HG03521 (cell line): Measurements from ENCODE around the gene PI16.
A peak's percentile ranks its signal among the peaks of the same experiment; 100 is the strongest.

Experiments
- ATAC-seq: cut with Tn5 transposase; IDR thresholded peaks from one replicate; pipeline ENCODE4 v1.9.1; 2021; ENCODE audit warnings: mild to moderate bottlenecking, moderate library complexity; ENCODE audit not compliant: unreplicated experiment

Gene PI16, protein sequence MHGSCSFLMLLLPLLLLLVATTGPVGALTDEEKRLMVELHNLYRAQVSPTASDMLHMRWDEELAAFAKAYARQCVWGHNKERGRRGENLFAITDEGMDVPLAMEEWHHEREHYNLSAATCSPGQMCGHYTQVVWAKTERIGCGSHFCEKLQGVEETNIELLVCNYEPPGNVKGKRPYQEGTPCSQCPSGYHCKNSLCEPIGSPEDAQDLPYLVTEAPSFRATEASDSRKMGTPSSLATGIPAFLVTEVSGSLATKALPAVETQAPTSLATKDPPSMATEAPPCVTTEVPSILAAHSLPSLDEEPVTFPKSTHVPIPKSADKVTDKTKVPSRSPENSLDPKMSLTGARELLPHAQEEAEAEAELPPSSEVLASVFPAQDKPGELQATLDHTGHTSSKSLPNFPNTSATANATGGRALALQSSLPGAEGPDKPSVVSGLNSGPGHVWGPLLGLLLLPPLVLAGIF

DNA sequence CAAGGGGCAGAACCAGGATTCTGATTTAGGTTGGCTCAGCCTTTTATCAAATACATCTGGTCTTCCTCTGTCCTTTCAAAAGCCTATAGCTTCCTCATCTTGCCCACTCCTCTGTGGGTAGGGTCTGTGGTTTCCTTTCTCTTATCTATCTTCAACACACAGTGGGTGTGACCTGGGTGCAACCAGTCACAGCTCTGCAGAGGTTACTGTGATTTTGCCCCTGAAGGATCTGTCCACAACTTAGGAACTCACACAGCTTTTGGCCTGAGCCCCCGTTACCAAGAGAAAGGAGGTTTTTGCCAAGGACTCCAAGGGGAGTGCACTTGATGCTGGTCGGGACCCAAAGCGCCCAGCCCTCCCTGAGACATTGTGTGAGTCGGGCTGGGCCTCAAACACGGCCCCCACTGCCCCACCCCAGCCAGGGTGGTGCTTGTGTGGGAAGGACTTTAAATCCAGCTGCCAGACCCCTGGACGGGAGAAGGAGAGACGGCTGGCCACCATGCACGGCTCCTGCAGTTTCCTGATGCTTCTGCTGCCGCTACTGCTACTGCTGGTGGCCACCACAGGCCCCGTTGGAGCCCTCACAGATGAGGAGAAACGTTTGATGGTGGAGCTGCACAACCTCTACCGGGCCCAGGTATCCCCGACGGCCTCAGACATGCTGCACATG, at the start of gene PI16:
Gene PI16 (plus strand): TSS at position 477 of the 670 bp plus-strand sequence. CDS start 23 bp downstream, at position 500.
- ATAC-seq, result no peak

DNA sequence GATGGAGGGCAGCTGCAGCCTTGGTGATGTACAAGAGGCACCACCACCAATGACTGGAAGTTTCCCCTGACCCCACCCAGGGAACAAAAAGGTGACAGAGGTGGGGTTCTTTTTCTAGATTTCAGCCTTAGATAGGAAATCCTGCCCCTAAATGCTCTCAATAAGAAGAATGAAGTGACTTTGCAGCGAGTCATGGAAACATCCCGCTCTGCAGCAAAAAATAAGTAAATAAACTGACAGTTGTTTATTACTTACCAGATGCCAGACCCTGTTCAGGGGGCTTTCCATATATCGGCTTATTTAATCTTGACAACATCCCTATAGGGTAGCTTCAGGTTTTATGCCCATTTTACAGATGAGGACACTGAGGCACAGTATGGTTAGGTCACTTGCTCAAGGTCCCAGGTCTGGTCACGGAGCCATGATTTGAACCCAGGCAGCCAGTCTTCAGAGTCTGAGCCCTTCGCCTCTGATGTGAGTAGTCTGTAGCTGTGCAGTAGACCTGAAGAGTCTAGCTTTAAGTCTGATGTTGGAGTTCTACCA, 49.6 kb upstream of the PI16 start:
- ATAC-seq, result no peak

DNA sequence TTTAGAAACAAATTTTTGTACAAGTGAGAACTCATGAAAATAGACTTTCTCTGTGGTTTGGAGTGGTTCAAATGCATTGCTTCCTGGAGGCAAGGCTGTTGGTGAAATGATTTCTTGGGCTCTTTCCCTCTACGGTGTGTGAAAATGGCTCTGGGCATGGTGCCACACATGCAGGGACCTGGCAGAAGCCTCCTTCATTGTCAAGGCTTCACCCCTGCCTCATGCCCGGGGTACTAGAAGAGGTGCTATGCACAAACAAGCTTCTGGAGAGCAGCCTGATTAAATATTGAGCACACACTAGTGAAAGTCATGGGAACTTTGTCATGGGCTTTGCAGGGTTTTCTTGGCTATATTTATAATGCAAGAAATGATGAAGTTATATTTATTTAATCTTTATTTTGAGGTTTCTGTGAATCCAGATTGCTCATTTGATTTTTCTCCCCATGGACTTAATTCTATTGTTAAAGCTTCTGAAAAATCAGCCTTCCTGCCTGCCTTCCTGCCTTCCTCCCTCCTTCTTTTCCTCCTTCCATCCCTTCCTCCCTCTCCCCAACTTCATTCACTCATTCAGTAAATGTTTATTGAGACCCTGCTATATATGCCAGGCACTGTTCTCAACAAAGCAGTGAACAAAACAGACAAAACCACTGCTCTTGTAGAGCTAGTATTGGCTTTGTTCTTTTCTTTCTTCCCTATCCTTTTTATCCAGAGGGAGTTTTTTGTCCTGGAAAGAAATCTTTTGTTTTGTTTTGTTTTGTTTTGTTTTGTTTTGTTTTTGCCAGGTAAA, 47.8 kb upstream of the PI16 start:
- ATAC-seq, result no peak

DNA sequence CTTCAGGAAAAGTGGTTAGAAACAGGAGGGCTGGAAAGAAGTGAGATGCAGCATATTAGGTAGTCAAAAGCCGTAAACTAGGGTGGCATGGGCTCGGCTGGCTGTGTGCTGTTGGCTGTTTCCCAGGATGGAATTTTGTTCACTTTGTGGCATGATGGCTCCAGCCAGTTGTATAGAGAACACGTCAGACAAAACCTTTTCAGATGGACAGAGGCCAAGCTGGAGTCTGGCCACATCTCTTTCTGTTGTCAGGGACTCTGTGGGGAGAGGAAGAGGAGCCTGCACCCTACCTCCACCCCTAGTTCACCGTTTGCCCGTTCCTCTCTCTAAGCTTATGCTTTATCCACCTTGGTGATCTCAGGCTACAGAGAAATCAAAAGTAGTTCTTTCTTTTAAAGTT, 46.8 kb upstream of the PI16 start:
- no peak for ATAC-seq

DNA sequence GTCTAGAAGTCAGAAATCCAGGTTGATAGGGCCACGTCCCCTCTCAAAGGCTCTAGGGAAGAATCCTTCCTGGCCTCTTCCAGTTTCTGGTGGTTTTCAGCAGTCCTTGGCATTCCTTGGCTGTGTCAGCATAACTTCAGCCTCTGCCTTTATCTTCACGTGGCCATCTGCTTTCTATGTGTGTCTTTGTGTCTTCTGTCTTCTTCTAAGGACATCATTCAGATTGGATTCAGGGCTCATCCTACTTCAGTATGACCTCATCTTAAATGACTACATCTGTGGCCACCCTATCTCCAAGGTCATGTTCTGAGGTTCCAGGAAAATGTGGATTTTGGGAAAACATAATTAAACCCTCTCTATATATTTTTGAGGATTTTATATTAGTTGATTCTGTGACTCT, 45.8 kb upstream of the PI16 start:
- ATAC-seq, result no peak

DNA sequence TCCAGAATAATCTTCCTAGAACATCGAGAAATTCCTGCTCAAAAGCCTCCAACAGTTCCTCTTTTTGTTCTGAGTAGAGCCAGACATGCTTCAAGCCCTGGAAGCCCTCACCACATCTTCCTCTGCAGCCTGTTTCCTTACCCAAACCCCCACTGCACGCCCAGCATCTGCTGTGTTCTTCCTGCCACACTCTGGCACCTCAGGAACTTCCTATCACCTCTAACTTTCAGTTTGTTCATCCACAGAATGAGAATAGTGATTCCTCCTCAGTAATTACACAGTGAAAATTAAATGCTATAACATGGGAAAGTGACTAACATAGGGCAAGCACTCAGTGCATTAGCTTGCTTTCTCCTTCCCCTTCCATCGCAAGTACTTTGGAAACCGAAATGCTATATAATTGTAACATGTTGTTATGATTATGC, 42.5 kb upstream of the PI16 start:
- no peak for ATAC-seq

DNA sequence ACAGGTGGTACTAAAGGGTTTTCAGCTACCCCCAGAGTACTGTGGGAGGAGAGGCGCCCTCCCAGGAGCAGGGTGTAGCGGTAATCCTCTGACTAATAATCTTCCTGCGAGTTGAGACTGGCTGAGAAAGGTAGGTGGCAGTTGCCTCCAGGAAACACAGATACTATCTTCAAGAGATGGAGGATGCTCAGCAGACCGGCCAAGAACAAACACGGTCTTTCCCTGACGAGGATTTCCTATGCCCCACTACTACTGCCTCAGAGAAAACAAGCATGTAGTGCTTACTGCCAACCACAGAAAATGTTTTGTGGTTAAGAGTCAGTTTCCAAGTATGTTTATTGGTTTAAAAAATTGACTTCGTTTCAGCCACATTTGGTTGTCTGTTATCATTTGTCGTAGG, 42.0 kb upstream of the PI16 start:
- ATAC-seq, result peak; percentile 87

DNA sequence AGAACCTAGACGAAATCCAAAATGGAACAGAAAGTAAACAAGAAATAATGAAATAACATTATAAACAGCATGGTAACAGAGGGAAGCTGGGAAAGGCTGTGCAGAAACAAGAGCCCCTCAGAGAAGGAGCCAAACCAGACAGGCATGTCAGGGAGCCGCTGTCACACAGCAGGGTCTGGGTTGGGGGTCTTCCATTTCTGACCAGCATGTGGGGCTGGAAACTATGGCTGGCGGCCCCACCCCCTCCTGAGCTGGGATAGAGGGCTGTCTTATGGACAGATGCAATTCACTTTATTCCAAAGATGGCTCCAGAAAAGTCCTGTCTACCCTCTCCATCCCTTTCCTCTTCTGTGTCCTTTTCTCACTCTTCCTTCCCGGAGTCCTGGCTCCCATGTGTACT, 41.5 kb upstream of the PI16 start:
- no peak for ATAC-seq

DNA sequence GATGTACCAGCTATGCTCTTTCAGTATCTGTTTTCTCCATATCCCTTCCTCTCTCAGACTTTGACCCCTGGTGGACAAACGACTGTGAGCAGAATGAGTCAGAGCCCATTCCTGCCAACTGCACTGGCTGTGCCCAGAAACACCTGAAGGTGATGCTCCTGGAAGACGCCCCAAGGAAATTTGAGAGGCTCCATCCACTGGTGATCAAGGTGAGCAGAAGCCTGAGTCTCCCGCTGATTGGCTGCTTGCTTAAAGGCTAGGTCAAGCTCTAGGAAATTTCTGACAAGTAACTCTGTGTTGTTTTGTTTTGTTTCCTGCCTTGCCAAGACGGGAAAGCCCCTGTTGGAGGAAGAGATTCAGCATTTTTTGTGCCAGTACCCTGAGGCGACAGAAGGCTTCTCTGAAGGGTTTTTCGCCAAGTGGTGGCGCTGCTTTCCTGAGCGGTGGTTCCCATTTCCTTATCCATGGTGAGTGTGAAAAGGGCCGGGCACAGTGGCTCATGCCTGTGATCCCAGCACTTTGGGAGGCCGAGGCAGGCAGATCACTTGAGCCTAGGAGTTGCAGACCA, 40.2 kb upstream of the PI16 start:
- ATAC-seq, result no peak

DNA sequence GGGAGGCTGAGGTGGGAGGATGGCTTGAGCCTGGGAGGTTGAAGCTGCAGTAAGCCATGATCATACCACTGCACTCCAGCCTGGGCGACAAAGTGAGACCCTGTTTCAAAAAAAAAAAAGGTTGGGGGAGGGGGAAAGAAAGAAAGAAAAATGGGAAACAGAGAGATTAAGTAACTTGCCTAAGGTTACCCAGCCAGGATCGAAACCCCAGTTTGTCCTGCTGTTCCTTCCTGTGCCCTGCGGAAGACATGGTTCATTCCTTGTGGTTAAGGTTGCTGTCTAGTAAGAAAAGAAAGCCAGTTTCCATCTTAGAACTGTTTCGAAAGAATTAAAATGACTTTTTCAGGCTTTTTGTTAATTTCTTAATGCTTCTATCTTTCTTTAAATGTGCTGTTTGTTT, 38.9 kb upstream of the PI16 start:
- ATAC-seq, result no peak

DNA sequence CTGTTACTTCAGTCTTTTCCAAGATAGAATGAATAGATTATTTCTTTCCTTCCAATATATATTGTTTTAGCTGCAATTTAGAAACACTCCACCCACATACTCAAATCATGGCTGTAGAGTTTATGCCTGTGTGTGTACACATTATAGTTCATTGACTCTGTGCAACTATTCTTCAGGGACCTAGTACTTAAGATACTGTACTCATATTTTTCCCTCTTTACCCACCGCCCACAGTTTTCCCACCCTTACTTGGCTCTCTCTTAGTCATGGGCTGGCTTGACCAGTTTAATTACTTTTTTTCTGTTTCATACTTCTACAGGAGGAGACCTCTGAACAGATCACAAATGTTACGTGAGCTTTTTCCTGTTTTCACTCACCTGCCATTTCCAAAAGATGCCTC, 38.4 kb upstream of the PI16 start:
- ATAC-seq, result no peak

DNA sequence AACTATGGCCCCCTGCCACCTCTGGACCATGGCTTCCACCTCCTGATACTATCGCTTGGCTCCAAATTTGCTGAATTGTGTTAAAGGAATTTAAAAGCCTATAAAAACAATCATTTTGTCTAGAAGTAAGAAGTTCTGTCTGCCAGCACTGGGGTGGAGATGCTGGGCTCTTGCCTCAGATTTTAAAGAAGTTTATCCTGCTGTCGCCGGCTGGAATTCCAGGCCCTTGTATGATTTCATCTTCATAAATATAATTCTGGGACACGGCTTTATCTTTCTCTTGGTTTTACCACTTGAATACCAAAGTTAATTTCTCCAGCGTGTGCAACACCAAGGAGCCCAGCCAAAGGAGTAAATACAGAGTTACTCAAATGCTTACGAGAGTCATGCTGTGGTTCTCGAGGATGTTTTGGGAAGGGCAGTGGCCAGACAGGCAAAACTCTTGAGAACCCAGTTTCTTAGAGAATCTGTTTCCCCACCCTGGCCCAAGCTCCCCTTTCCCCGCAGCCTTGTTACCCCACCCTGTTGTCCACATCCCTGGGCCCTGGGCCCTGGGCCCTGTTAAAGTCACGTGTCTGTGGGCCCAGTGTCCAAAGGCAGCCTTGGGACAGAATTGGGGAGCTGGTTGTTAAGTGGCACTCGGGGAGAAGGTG, 36.9 kb upstream of the PI16 start:
- ATAC-seq, result no peak

DNA sequence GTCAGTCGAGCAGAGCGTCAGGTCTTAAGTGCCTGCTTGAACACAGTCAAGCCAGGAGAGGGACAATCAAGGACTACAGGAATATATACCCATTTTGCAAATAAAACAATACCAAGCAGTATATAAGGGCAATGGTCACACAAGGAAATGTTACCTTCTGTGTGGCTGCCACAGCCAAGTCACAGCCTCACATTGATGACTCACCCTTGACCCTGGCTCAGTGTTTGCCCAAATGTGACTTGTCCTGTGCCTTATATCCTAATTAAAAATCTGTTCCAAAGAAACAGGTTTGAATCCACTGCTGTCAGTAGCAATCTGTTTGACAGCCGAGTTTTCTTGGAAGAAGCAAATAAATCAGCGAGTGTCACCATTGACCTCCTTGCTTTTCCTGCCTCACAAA, 34.5 kb upstream of the PI16 start:
- no peak for ATAC-seq

DNA sequence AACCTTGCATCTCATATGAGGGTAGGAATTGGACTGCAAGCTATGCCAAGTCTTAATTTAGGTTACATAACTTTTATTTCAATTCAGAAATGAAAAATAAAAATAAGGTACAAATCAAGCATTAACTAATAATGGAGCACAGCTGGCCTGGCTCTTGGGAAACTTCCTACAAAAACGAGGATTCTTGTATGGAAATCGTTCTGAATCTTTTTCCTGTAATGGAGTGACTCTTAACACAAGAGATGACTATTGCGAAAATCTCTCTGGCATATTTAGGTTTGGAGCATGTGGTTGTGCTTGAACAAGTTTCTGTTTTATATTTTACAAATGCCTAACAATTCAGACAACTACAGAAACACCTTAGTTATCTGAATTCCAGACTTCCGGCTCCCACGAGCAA, 34.0 kb upstream of the PI16 start:
- ATAC-seq, result no peak

DNA sequence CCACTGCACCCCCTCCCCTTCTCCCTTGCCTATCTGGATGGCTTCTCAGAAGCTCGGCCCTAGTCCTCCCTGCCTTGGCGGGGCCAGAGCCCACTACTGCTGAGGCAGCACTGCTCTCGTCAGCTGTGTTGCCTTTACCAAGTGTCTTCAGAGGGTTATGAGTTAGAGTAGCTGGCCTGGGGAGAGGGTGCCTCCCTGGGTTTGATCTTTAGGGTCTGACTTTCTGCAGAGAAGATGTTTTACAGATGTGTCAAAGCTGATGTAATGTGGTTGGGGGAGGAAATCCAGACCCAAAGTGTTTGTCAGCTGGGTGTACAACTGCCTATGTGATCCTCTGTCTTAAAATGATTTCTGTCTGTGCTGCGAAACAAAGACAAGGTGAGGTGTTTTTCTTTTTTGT, 30.4 kb upstream of the PI16 start:
- no peak for ATAC-seq

DNA sequence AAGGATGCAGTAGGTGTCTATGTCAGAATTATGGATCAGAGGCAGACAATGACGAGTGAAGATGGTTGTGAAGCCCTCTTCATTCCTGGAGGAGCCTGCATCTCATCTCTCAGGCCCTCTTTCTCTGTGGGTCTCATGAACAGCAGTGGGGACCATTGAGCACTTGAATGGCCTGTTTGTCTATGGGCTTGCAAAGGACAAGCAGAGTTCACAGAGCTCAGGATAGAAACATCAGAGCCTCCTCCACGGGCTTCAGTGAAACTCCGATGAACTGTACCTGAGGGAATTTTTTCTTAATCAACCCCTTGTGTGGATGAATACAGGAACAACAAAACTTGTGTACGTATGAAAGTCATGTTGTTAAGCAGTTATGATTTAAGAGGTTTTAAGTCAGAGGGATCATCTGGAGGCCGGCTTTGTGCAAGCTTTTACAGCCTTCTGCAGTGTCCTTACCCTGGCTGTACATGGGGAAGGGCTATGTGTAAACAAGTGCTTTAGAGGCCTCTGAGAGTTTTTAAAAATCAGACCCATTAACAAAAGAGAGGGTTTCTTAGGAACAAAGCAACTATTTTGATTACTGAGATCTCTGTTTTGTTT, 29.7 kb upstream of the PI16 start:
- no peak for ATAC-seq

DNA sequence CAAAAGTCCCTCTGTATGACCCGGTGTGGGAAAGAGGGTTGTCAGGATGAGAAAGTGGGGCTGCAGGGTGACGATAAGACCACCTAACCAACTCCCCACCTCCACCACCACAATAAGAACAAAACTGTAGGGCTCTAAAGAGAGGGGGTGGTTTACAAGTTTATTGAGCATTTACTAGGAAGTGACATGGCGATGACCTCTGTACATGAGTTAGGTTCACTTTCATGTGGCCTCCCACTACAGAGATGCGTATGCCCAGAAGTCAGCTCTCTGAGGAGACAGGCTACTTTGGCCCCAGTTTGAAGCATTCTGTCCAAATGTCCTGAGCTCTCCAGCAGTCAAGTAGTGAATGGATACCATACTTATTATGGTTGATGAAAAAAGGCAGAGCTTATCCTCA, 28.7 kb upstream of the PI16 start:
- no peak for ATAC-seq

DNA sequence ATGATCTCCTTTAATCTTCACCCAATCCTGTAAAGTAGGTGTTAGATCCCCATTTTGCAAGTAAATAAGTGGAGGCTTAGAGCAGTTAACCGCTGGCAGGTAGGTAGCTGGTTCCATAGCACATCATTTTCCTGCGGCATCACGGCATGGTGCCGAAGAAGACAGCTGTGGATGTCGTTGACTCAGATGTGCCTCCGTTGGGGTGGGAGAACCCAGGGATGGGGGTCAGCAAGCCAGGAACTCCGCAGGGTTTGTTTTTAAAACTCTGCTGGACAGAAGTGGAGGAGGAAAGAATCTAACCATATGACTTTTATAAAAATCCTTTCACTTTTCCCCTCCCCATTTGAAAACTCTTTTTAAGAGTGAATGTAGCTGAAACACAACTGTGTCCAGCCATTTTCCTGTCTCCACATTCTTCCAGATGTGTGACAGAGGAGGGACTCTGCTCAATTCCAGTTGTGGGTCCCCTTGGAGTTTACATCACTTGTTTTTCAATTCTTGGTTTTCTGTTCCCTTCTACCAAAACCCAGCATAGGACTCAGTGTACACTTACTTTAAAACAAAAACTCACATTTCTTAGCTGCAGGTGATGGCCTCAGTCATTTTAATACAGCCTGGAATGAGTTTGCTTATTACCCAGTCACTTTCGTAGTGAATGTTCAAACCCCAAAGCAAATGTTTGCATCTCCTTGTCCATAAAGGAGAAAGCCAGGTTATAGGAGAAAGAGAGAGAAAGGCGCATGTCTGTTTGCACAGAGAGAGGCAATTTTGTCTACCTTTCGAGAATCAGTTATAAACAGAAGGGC, 27.6 kb upstream of the PI16 start:
- ATAC-seq, result no peak
